GM18867 (cell line): ENCODE results near the gene VCL.

Experiments
- ATAC-seq: cut with Tn5 transposase; IDR thresholded peaks from one replicate; pipeline ENCODE4 v1.9.1; 2021; ENCODE audit warnings: mild to moderate bottlenecking, moderate library complexity; ENCODE audit not compliant: unreplicated experiment

Gene VCL

GRCh38 chr10:74067373-74068352 is 69.7 kb downstream of the VCL start:
- no peak for ATAC-seq

GRCh38 chr10:74071157-74071556 is 73.2 kb downstream of the VCL start:
- ATAC-seq, result no peak

- ATAC-seq, result no peak
Measured at GRCh38 chr10:74072503-74072902, 74.6 kb downstream of the VCL start.

- ATAC-seq, result no peak
Measured at GRCh38 chr10:74075906-74076305, 78.0 kb downstream of the VCL start.

- ATAC-seq, result no peak
Measured at GRCh38 chr10:74076961-74077360, 79.0 kb downstream of the VCL start.

GRCh38 chr10:74077416-74077815 is 79.5 kb downstream of the VCL start:
- ATAC-seq, result no peak

- no peak for ATAC-seq
Measured at GRCh38 chr10:74078037-74078436, 80.1 kb downstream of the VCL start.

- ATAC-seq, result no peak
Measured at GRCh38 chr10:74079028-74079935, 81.4 kb downstream of the VCL start.

- ATAC-seq, result no peak
Measured at GRCh38 chr10:74079936-74080590, 82.1 kb downstream of the VCL start.

GRCh38 chr10:74081192-74081803 is 83.4 kb downstream of the VCL start:
- ATAC-seq, result no peak

GRCh38 chr10:74081941-74082718 is 84.2 kb downstream of the VCL start:
- no peak for ATAC-seq

GRCh38 chr10:74083304-74083703 is 85.4 kb downstream of the VCL start:
- no peak for ATAC-seq

- ATAC-seq, result peak; percentile 79
Measured at GRCh38 chr10:74084955-74085354, 87.0 kb downstream of the VCL start.

- no peak for ATAC-seq
Measured at GRCh38 chr10:74086317-74086716, 88.4 kb downstream of the VCL start.

- ATAC-seq, result no peak
Measured at GRCh38 chr10:74088722-74089121, 90.8 kb downstream of the VCL start.

- ATAC-seq, result no peak
Measured at GRCh38 chr10:74092372-74092771, 94.5 kb downstream of the VCL start.

GRCh38 chr10:74093530-74094164 is 95.7 kb downstream of the VCL start:
- no peak for ATAC-seq

- no peak for ATAC-seq
Measured at GRCh38 chr10:74094231-74094630, 96.3 kb downstream of the VCL start.

GRCh38 chr10:74096777-74097176 is 98.9 kb downstream of the VCL start:
- ATAC-seq, result peak; percentile 88
